GM18520 (cell line): ENCODE data around the gene SAMD14.

Experiments
- ATAC-seq: cut with Tn5 transposase; IDR thresholded peaks from one replicate; pipeline ENCODE4 v1.9.1; 2021; ENCODE audit not compliant: unreplicated experiment

Gene SAMD14

GRCh38 chr17:50148226-50149090 is 18.5 kb upstream of the SAMD14 start:
- ATAC-seq: peak; percentile 27

GRCh38 chr17:50147841-50148225 is 17.9 kb upstream of the SAMD14 start:
- ATAC-seq: no peak

GRCh38 chr17:50146927-50147665 is 17.1 kb upstream of the SAMD14 start:
- no peak for ATAC-seq

GRCh38 chr17:50146230-50146926 is 16.4 kb upstream of the SAMD14 start:
- no peak for ATAC-seq

GRCh38 chr17:50145532-50146229 is 15.7 kb upstream of the SAMD14 start:
- ATAC-seq: no peak

- no peak for ATAC-seq
Measured at GRCh38 chr17:50144845-50145531, 15.0 kb upstream of the SAMD14 start.

GRCh38 chr17:50144355-50144754 is 14.4 kb upstream of the SAMD14 start:
- ATAC-seq: no peak

GRCh38 chr17:50143461-50144176 is 13.7 kb upstream of the SAMD14 start:
- ATAC-seq: no peak

GRCh38 chr17:50141745-50142110 is 11.8 kb upstream of the SAMD14 start:
- no peak for ATAC-seq

GRCh38 chr17:50141026-50141744 is 11.2 kb upstream of the SAMD14 start:
- no peak for ATAC-seq

- ATAC-seq: no peak
Measured at GRCh38 chr17:50139950-50140885, 10.3 kb upstream of the SAMD14 start.

GRCh38 chr17:50139185-50139783 is 9.3 kb upstream of the SAMD14 start:
- ATAC-seq: no peak

GRCh38 chr17:50137042-50137441 is 7.1 kb upstream of the SAMD14 start:
- ATAC-seq: no peak

- ATAC-seq: no peak
Measured at GRCh38 chr17:50136096-50136687, 6.2 kb upstream of the SAMD14 start.

- no peak for ATAC-seq
Measured at GRCh38 chr17:50135316-50136095, 5.5 kb upstream of the SAMD14 start.
